PC-3 (cell line): ENCODE data around the gene SNUPN. TPM values are rescaled to one million over a fixed set of nuclear protein-coding genes. Genes with fewer than 3 reads are reported as not detected.

Experiments used
- ATAC-seq: fragments of 200-7000 bp; cut with Tn5 transposase; 2 replicates; pipeline ENCODE4 v1.9.1; 2020; ENCODE audit warnings: mild to moderate bottlenecking, moderate library complexity
- BruUV-seq: library from RNA; stranded (reverse); fragments of 400-500 nt; replicated peaks from 2 replicates; lab custom pipeline; 2021; lab: Mats Ljungman, UMichigan
- CTCF ChIA-PET: fragments of 300-600 bp; sonication (Branson Sonifier 250); formaldehyde crosslinking; loops from one replicate; lab custom pipeline; 2022; ENCODE audit warnings: antibody characterized with exemption; lab: Charles Lee
- POLR2A ChIA-PET: fragments of 300-600 bp; sonication (Branson Sonifier 250); formaldehyde crosslinking; loops from one replicate; lab custom pipeline; 2022; ENCODE audit warnings: antibody characterized with exemption; ENCODE audit not compliant: unreplicated experiment; lab: Charles Lee
- DNase-seq: peaks from one replicate; pipeline ENCODE4 v3.0.0-alpha.2; 2015
- H2AFZ ChIP-seq: fragments of 300-600 bp; sonication (generic); 2 replicates; pipeline ENCODE4 v1.6.0; 2016; ENCODE audit warnings: antibody characterized with exemption, low read length
- H3F3A ChIP-seq: fragments of 300-600 bp; sonication (generic); one replicate; pipeline ENCODE4 v1.6.0; 2017; ENCODE audit warnings: antibody characterized with exemption, low read length, control low read depth, mild to moderate bottlenecking; ENCODE audit not compliant: unreplicated experiment
- H3K27ac ChIP-seq: fragments of 300-600 bp; sonication (generic); 2 replicates; pipeline ENCODE4 v1.5.1; 2016; ENCODE audit warnings: mild to moderate bottlenecking, low read length
- H3K27me3 ChIP-seq: fragments of 300-600 bp; sonication (generic); 2 replicates; pipeline ENCODE4 v1.6.1; 2016; ENCODE audit warnings: low read length, mixed read lengths
- H3K36me3 ChIP-seq: fragments of 300-600 bp; sonication (generic); 2 replicates; pipeline ENCODE4 v1.6.1; 2016; ENCODE audit warnings: low read depth, mixed run types, low read length, mixed read lengths
- H3K4me1 ChIP-seq: fragments of 300-600 bp; sonication (generic); 2 replicates; pipeline ENCODE4 v1.5.1; 2016; ENCODE audit warnings: low read length; ENCODE audit not compliant: insufficient read depth
- H3K4me2 ChIP-seq: fragments of 300-600 bp; sonication (generic); 2 replicates; pipeline ENCODE4 v1.6.0; 2016; ENCODE audit warnings: low read length
- H3K4me3 ChIP-seq: fragments of 300-600 bp; sonication (generic); 2 replicates; pipeline ENCODE4 v1.5.1; 2016; ENCODE audit warnings: mild to moderate bottlenecking, low read length, mixed read lengths
- H3K79me2 ChIP-seq: fragments of 300-600 bp; sonication (generic); 2 replicates; pipeline ENCODE4 v1.6.1; 2017; ENCODE audit warnings: low read length, mixed read lengths
- H3K9ac ChIP-seq: fragments of 300-600 bp; sonication (generic); 2 replicates; pipeline ENCODE4 v1.6.0; 2016; ENCODE audit warnings: mild to moderate bottlenecking, low read length
- H3K9me2 ChIP-seq: fragments of 300-600 bp; sonication (generic); replicated peaks from 2 replicates; pipeline ENCODE4 v1.6.1; 2016; ENCODE audit warnings: mixed run types, low read length, mixed read lengths
- H3K9me3 ChIP-seq: fragments of 300-600 bp; sonication (generic); 2 replicates; pipeline ENCODE4 v1.6.1; 2016; ENCODE audit warnings: low read length, mixed read lengths
- H4K20me1 ChIP-seq: fragments of 300-600 bp; sonication (generic); 2 replicates; pipeline ENCODE4 v1.6.1; 2016; ENCODE audit warnings: low read length, mixed read lengths
- EZH2 ChIP-seq: fragments of 300-600 bp; sonication (generic); IDR thresholded peaks from one replicate; pipeline ENCODE4 v1.6.1; 2017; ENCODE audit warnings: antibody characterized with exemption, mild to moderate bottlenecking, low read length; ENCODE audit not compliant: unreplicated experiment
- EZH2phosphoT487 ChIP-seq: fragments of 300-600 bp; sonication (generic); IDR thresholded peaks from 2 replicates; pipeline ENCODE4 v1.6.1; 2018; ENCODE audit warnings: mild to moderate bottlenecking, antibody characterized with exemption, low read length, borderline replicate concordance
- intact Hi-C: fragments of 100-400 bp; cut with micrococcal nuclease; formaldehyde crosslinking; loops from 2 replicates; pipeline ENCODE4 v1.9.0; 2023
- total RNA-seq: library from RNA; depleted of rRNA; stranded (reverse); fragments of >200 nt; gene quantifications from 2 replicates; pipeline ENCODE4 v1.2.3, GENCODE V29; 2014
- TF ChIP-seq, protein P1 (sequence below): fragments of 300-600 bp; sonication (generic); conservative IDR thresholded peaks from 2 replicates; pipeline ENCODE4 v1.5.1; 2017; ENCODE audit warnings: antibody characterized with exemption, low read depth, mild to moderate bottlenecking, low read length

Gene SNUPN
- total RNA-seq, 1 experiment from 2014 or later, result 7.9 TPM

DNA sequence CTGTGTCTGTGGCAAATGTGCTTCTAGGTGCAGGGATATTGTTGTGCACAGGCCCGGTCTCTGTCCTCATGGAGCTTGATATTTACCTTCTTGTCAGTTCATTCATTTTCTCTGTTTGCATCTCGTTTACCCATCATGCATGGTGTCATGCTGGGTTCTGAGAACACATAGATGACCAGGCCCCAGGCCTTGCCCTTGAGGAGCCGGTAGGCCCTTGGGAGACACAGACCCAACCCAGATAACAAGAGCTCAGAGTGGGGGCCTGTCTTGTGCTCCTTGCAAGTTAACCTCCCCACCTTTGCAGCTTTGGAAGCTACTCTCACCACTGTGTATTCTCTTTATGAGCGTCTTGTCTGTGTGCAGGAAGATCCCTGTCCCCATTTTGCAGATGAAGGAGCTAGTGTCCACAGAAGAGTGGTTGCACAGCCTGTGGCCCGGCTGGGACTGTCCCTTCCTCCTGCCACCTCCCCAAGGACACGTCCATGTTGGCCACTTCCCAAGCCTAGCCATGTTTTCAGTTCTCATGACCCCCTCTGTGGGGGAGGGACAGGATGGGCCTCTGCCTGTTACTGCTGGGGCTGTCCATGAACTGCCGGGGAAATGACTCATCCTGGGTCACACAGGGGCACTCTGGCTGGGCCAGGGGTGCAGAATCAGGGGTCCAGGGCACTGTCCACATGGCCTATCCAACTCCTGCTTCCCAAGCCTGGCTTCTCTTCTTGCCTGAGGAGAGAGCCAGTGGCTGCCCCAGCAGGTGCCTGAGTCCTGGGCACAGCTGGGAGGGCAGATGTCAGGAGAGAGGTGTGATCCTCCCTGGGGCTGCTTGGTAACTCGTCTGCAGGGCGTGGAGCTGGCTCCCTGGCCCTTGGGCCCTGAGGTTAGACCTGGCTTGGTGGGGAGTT is 25.6 kb upstream of the SNUPN start:
- Histone ChIP-seq H3K9ac (0 out of 2 replicates have a peak overlapping the region, but pooled peaks have one; percentile 1), H3F3A (no peaks in the 10 kb centered on the region), H3K36me3 (no peaks in the 10 kb centered on the region), H3K4me2 (peak overlapping the region; percentile 83), H3K27ac (peak overlapping the region; percentile 23; the same call in 1 of the 2 replicates), H4K20me1 (no peaks in the 10 kb centered on the region), H3K4me3 (peak overlapping the region; percentile 52), H3K4me1 (peaks cover 49% of the 10 kb centered on the region), H3K9me2 (no peaks in the 10 kb centered on the region), H3K27me3 (no peaks in the 10 kb centered on the region), H3K79me2 (peaks cover 72% of the 10 kb centered on the region), H2AFZ (no peak overlapping the region), H3K9me3 (no peaks in the 10 kb centered on the region)
- ChIA-PET CTCF (no interaction called here), POLR2A (interaction anchor here (0.7 kb wide), 1 partner anchor 11 kb away, joined by 4 read pairs; no protein-coding TSS in a partner anchor)
- DNase-seq, result no peak
- BruUV-seq, result no TSS peak
- ATAC-seq, result peak; percentile 3; the same call in 1 of the 2 replicates
- no peak for TF ChIP-seq EZH2phosphoT487
- TF ChIP-seq EZH2, result no peak
- TF ChIP-seq, protein P1, sequence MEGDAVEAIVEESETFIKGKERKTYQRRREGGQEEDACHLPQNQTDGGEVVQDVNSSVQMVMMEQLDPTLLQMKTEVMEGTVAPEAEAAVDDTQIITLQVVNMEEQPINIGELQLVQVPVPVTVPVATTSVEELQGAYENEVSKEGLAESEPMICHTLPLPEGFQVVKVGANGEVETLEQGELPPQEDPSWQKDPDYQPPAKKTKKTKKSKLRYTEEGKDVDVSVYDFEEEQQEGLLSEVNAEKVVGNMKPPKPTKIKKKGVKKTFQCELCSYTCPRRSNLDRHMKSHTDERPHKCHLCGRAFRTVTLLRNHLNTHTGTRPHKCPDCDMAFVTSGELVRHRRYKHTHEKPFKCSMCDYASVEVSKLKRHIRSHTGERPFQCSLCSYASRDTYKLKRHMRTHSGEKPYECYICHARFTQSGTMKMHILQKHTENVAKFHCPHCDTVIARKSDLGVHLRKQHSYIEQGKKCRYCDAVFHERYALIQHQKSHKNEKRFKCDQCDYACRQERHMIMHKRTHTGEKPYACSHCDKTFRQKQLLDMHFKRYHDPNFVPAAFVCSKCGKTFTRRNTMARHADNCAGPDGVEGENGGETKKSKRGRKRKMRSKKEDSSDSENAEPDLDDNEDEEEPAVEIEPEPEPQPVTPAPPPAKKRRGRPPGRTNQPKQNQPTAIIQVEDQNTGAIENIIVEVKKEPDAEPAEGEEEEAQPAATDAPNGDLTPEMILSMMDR, result no peak
- intact Hi-C loops, result no loop called here

DNA sequence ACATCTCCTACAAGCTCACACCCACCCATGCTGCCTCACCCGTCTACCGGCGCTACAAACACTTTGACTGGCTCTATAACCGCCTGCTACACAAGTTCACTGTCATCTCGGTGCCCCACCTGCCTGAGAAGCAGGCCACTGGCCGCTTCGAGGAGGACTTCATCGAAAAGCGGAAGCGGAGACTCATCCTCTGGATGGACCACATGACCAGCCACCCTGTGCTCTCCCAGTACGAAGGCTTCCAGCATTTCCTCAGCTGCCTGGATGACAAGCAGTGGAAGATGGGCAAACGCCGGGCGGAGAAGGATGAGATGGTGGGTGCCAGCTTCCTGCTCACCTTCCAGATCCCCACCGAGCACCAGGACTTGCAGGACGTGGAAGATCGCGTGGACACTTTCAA is 24.3 kb upstream of the SNUPN start:
- H3K79me2 ChIP-seq, result peaks cover 68% of the 10 kb centered on the region
- ATAC-seq (no peak), DNase-seq (no peak)
- peaks cover 52% of the 10 kb centered on the region for H3K4me1 ChIP-seq
- no TSS peak for BruUV-seq
- peak overlapping the region; percentile 83 for H3K4me2 ChIP-seq
- intact Hi-C loops, result loop anchor here (5.0 to 10.0 kb wide), 2 partner anchors 198 to 285 kb away; partner anchors contain the start of genes MAN2C1 and SIN3A
- H4K20me1 ChIP-seq, result no peaks in the 10 kb centered on the region
- no peaks in the 10 kb centered on the region for H3F3A ChIP-seq
- TF ChIP-seq EZH2 (no peak), EZH2phosphoT487 (no peak)
- TF ChIP-seq, protein P1, result no peak
- no peaks in the 10 kb centered on the region for H3K9me3 ChIP-seq
- CTCF ChIA-PET, result no interaction called here
- POLR2A ChIA-PET, result no interaction called here
- H3K27me3 ChIP-seq, result no peaks in the 10 kb centered on the region
- no peaks in the 10 kb centered on the region for H3K9me2 ChIP-seq
- peak overlapping the region; percentile 52 for H3K4me3 ChIP-seq
- H2AFZ ChIP-seq, result no peak overlapping the region
- H3K27ac ChIP-seq, result no peak overlapping the region
- no peak overlapping the region for H3K9ac ChIP-seq
- H3K36me3 ChIP-seq, result no peaks in the 10 kb centered on the region
